Measurements from ENCODE around the gene EPAS1.

DNA sequence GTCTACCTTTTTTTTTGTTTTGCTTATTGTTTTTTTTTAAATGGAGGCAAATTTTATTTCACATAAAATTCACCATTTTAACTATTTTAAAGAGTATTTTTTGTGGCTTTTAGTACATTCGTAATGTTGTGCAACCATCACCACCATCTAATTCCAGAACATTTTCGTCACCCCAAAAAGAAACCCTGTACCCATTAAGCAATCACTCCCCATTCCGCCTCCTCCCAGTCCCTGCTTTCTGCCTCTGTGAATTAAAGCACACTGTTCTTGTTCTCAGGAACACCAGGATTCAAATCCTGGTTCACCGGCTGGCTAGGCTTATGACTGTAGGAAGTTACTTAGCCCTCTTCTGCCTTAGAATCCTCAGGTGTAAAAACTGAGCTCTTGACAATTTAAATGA is 36.9 kb upstream of the EPAS1 start:
- TF ChIP-seq CTCF (IDR thresholded peaks at IDR 0.05) (no peak), POLR2A (IDR thresholded peaks at IDR 0.05) (no peak)
